ENCODE data around the gene LDAF1.

The LDAF1 gene

GRCh38 chr16:21203155-21203797, 44.8 kb downstream of the LDAF1 start:
- no peak overlapping the region for H3K27ac Mint-ChIP-seq
- no peaks in the 10 kb centered on the region for H3K9me3 Mint-ChIP-seq
- H3K27me3 Mint-ChIP-seq = peaks cover 5% of the 10 kb centered on the region
- H3K4me1 Mint-ChIP-seq = no peaks in the 10 kb centered on the region
- H3K36me3 Mint-ChIP-seq = no peaks in the 10 kb centered on the region
- no peak overlapping the region for H3K4me3 Mint-ChIP-seq

- Mint-ChIP-seq H3K4me1 (no peaks in the 10 kb centered on the region), H3K27ac (no peak overlapping the region), H3K4me3 (no peak overlapping the region), H3K9me3 (no peaks in the 10 kb centered on the region), H3K36me3 (no peaks in the 10 kb centered on the region), H3K27me3 (peaks cover 6% of the 10 kb centered on the region)
Measured at GRCh38 chr16:21205303-21205702, 46.8 kb downstream of the LDAF1 start.

- H3K36me3 Mint-ChIP-seq = no peaks in the 10 kb centered on the region
- H3K4me1 Mint-ChIP-seq = no peaks in the 10 kb centered on the region
- no peaks in the 10 kb centered on the region for H3K9me3 Mint-ChIP-seq
- no peak overlapping the region for H3K27ac Mint-ChIP-seq
- H3K4me3 Mint-ChIP-seq = no peak overlapping the region
- H3K27me3 Mint-ChIP-seq = peaks cover 2% of the 10 kb centered on the region
Measured at GRCh38 chr16:21206550-21206949, 48.1 kb downstream of the LDAF1 start.

GRCh38 chr16:21208446-21209230, 50.2 kb downstream of the LDAF1 start:
- no peak overlapping the region for H3K27ac Mint-ChIP-seq
- H3K4me3 Mint-ChIP-seq = no peak overlapping the region
- H3K4me1 Mint-ChIP-seq = no peaks in the 10 kb centered on the region
- H3K27me3 Mint-ChIP-seq = peaks cover 4% of the 10 kb centered on the region
- no peaks in the 10 kb centered on the region for H3K36me3 Mint-ChIP-seq
- no peaks in the 10 kb centered on the region for H3K9me3 Mint-ChIP-seq

- no peaks in the 10 kb centered on the region for H3K4me1 Mint-ChIP-seq
- H3K36me3 Mint-ChIP-seq = no peaks in the 10 kb centered on the region
- H3K9me3 Mint-ChIP-seq = no peaks in the 10 kb centered on the region
- H3K27ac Mint-ChIP-seq = no peak within 1 kb of the TSS
- H3K27me3 Mint-ChIP-seq = peaks cover 7% of the 10 kb centered on the region
- no peak within 1 kb of the TSS for H3K4me3 Mint-ChIP-seq
Measured at GRCh38 chr16:21211486-21211885, 53.0 kb downstream of the LDAF1 start, which contains the start of gene ZP2. TSS of gene ZP2 (minus strand) at chr16:21211574. CDS start at chr16:21211547, 27 bp downstream.

- Mint-ChIP-seq H3K36me3 (no peaks in the 10 kb centered on the region), H3K27me3 (peaks cover 9% of the 10 kb centered on the region), H3K27ac (no peak overlapping the region), H3K4me3 (no peak overlapping the region), H3K9me3 (no peaks in the 10 kb centered on the region), H3K4me1 (no peaks in the 10 kb centered on the region)
Measured at GRCh38 chr16:21214086-21214485, 55.6 kb downstream of the LDAF1 start.

GRCh38 chr16:21217121-21217520, 58.6 kb downstream of the LDAF1 start:
- Mint-ChIP-seq H3K9me3 (no peaks in the 10 kb centered on the region), H3K4me1 (no peaks in the 10 kb centered on the region), H3K27ac (no peak overlapping the region), H3K4me3 (no peak overlapping the region), H3K27me3 (peaks cover 18% of the 10 kb centered on the region), H3K36me3 (no peaks in the 10 kb centered on the region)

- no peaks in the 10 kb centered on the region for H3K4me1 Mint-ChIP-seq
- no peaks in the 10 kb centered on the region for H3K36me3 Mint-ChIP-seq
- H3K9me3 Mint-ChIP-seq = no peaks in the 10 kb centered on the region
Measured at GRCh38 chr16:21218153-21218552, 59.7 kb downstream of the LDAF1 start.

GRCh38 chr16:21219551-21219950, 61.1 kb downstream of the LDAF1 start:
- Mint-ChIP-seq H3K4me3 (no peak overlapping the region), H3K9me3 (no peaks in the 10 kb centered on the region), H3K27me3 (peaks cover 22% of the 10 kb centered on the region), H3K4me1 (peaks cover 1% of the 10 kb centered on the region), H3K36me3 (no peaks in the 10 kb centered on the region), H3K27ac (no peak overlapping the region)

More at GRCh38 chr16:21218153-21218552, 59.7 kb downstream of the LDAF1 start:
- Mint-ChIP-seq H3K27me3 (peaks cover 18% of the 10 kb centered on the region), H3K4me3 (no peak overlapping the region), H3K27ac (no peak overlapping the region)

GRCh38 chr16:21222495-21223337, 64.2 kb downstream of the LDAF1 start:
- Mint-ChIP-seq H3K4me1 (peaks cover 5% of the 10 kb centered on the region), H3K9me3 (no peaks in the 10 kb centered on the region), H3K36me3 (no peaks in the 10 kb centered on the region), H3K27ac (no peak overlapping the region), H3K27me3 (peaks cover 18% of the 10 kb centered on the region), H3K4me3 (no peak overlapping the region)

- H3K27ac Mint-ChIP-seq = no peak overlapping the region
- no peaks in the 10 kb centered on the region for H3K9me3 Mint-ChIP-seq
- peaks cover 5% of the 10 kb centered on the region for H3K4me1 Mint-ChIP-seq
- no peaks in the 10 kb centered on the region for H3K36me3 Mint-ChIP-seq
- peaks cover 20% of the 10 kb centered on the region for H3K27me3 Mint-ChIP-seq
- H3K4me3 Mint-ChIP-seq = no peak overlapping the region
Measured at GRCh38 chr16:21223787-21224186, 65.3 kb downstream of the LDAF1 start.

GRCh38 chr16:21224800-21225199, 66.3 kb downstream of the LDAF1 start:
- Mint-ChIP-seq H3K4me3 (no peak overlapping the region), H3K36me3 (no peaks in the 10 kb centered on the region), H3K9me3 (no peaks in the 10 kb centered on the region), H3K4me1 (peaks cover 5% of the 10 kb centered on the region), H3K27ac (no peak overlapping the region), H3K27me3 (peaks cover 20% of the 10 kb centered on the region)

- peaks cover 17% of the 10 kb centered on the region for H3K27me3 Mint-ChIP-seq
- H3K9me3 Mint-ChIP-seq = no peaks in the 10 kb centered on the region
- no peak overlapping the region for H3K4me3 Mint-ChIP-seq
Measured at GRCh38 chr16:21226749-21227148, 68.3 kb downstream of the LDAF1 start.

GRCh38 chr16:21227866-21228265, 69.4 kb downstream of the LDAF1 start:
- H3K9me3 Mint-ChIP-seq = no peaks in the 10 kb centered on the region
- peaks cover 21% of the 10 kb centered on the region for H3K27me3 Mint-ChIP-seq
- peaks cover 5% of the 10 kb centered on the region for H3K4me1 Mint-ChIP-seq
- H3K27ac Mint-ChIP-seq = no peak overlapping the region
- no peaks in the 10 kb centered on the region for H3K36me3 Mint-ChIP-seq
- H3K4me3 Mint-ChIP-seq = no peak overlapping the region

More at GRCh38 chr16:21226749-21227148, 68.3 kb downstream of the LDAF1 start:
- Mint-ChIP-seq H3K36me3 (no peaks in the 10 kb centered on the region), H3K4me1 (peaks cover 5% of the 10 kb centered on the region), H3K27ac (no peak overlapping the region)

GRCh38 chr16:21228361-21228872, 69.9 kb downstream of the LDAF1 start:
- Mint-ChIP-seq H3K9me3 (no peaks in the 10 kb centered on the region), H3K27ac (no peak overlapping the region), H3K27me3 (peaks cover 25% of the 10 kb centered on the region), H3K36me3 (no peaks in the 10 kb centered on the region), H3K4me3 (no peak overlapping the region), H3K4me1 (peaks cover 5% of the 10 kb centered on the region)
